Mucosa of stomach (tissue), 1 donor: ENCODE results near the gene PROB1.

Experiments used
- H3K27me3 ChIP-seq: one replicate; pipeline ENCODE4 v1.7.0; 2013; ENCODE audit warnings: mild to moderate bottlenecking, low read length; ENCODE audit not compliant: control insufficient read depth, insufficient read depth
- H3K36me3 ChIP-seq: one replicate; pipeline ENCODE4 v1.7.0; 2013; ENCODE audit warnings: low read length; ENCODE audit not compliant: control insufficient read depth, insufficient read depth
- H3K4me1 ChIP-seq: one replicate; pipeline ENCODE4 v1.7.0; 2013; ENCODE audit warnings: mild to moderate bottlenecking, low read length; ENCODE audit not compliant: control insufficient read depth, insufficient read depth
- H3K4me3 ChIP-seq: one replicate; pipeline ENCODE4 v1.7.0; 2013; ENCODE audit warnings: low read length
- H3K9ac ChIP-seq: one replicate; pipeline ENCODE4 v1.7.0; 2013; ENCODE audit warnings: mild to moderate bottlenecking, low read length, moderate library complexity
- H3K9me3 ChIP-seq: one replicate; pipeline ENCODE4 v1.7.0; 2013; ENCODE audit warnings: mild to moderate bottlenecking, low read length, moderate library complexity; ENCODE audit not compliant: control insufficient read depth
- donor health status: Pancreatic carcinoma.

The PROB1 gene

DNA sequence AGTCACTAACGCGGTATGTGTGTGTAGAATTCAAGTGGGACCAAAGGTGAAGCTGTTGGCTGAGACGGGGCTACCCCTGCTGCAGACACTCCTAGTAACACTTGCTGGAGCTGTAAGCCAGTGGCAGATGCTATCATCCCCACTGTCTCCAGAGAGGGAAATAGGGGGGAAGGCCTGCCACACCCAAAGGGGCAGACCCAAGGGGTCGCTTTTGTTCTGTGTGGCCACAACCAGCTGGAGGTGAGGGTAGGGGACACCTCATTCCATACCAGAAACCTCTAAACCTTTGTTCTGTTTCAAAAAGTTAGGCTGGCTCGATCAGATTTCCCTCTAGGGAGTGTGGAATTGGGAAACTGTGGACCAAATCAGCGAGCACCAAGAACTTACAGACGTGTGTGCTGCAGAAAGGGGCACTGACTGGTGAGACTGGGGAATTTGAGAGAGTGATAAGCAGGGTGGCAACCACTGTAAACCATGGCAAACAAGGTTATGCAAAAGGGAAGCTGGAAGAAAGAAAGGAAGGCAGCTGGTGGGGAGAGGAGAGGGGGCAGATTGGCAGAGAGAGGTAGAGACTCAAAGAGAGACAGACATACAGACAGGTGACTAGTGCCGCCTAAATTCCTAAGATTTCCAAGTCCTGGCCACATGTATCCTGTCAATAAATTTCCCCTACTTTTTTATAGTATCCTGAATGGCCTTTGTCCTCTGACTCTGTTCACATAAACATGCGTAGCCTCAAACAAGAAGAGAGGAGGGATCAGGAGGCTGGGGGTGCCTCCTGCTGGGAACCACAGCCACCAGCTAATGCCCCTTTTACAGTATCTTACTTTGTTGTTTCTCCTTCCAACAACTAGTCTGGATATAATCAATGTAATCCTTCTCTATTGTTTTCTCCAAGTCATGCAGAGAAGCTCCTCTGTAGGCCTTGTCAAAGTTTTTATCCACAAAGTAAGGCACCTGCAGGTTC lies 24.6 kb upstream of the PROB1 start:
- Histone ChIP-seq H3K9ac (no peak overlapping the region), H3K9me3 (no peaks in the 10 kb centered on the region), H3K27me3 (no peaks in the 10 kb centered on the region), H3K4me3 (no peak overlapping the region), H3K36me3 (no peaks in the 10 kb centered on the region), H3K4me1 (peaks cover 4% of the 10 kb centered on the region)

DNA sequence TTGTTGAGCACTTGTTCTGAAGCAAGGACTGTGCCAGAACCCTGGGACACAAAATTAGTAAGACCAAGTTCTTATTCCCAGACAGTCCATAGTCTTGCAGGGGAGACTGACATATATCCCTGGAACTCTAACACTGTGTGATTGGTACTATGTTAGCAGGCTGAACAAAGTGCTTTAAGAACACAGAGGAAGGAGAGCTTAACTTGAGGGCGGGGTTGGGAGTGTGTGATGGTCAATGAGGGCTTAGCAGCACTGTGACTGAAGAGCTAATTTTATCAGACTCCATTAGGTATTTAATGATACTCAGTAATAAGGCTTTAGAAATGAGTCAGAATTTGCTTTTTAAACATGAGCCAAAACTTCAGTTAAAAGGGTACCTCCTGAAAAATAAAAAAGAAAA lies 23.9 kb upstream of the PROB1 start:
- H3K36me3 ChIP-seq = no peaks in the 10 kb centered on the region
- H3K4me3 ChIP-seq = no peak overlapping the region
- no peak overlapping the region for H3K9ac ChIP-seq
- H3K9me3 ChIP-seq = no peaks in the 10 kb centered on the region
- peaks cover 4% of the 10 kb centered on the region for H3K4me1 ChIP-seq
- no peaks in the 10 kb centered on the region for H3K27me3 ChIP-seq

DNA sequence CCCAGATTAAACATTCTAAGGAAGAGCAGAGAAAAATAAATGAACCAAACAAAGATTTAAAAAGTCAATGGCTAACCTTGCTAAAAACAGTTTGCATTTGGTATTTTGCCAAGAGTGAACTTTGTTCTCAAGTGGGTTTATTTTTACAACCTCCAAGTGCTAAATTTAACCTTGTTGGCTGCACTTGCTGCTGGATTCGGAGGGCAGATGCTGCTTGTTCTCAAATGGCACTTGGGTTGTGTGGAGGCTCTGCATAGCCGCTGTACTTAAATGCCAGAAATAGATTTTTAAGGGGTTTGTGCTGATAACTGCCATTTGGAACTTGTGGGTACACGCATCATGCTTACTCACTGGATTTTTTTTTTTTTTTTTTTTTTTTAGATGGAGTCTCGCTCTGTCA lies 22.3 kb upstream of the PROB1 start:
- H3K36me3 ChIP-seq = no peaks in the 10 kb centered on the region
- H3K9ac ChIP-seq = no peak overlapping the region
- no peaks in the 10 kb centered on the region for H3K9me3 ChIP-seq
- peaks cover 4% of the 10 kb centered on the region for H3K4me1 ChIP-seq
- H3K4me3 ChIP-seq = no peak overlapping the region
- H3K27me3 ChIP-seq = no peaks in the 10 kb centered on the region

DNA sequence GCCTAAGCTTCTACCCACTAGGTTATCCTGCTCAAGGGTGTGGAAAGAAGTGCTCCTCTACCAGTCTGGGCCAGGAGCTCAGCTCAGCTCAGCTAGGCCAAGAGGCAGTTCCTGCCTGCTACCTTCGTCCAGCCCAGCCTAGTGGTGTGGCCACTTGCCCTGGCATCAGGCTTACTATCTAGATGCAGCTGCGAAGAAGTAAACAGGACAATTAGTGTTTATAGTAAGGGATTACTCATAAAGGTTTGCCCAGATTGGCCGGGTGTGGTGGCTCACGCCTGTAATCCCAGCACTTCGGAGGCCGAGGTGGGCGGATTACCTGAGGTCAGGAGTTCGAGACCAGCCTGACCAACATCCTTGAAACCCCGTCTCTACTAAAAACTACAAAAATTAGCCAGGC lies 21.7 kb upstream of the PROB1 start:
- Histone ChIP-seq H3K36me3 (no peaks in the 10 kb centered on the region), H3K4me3 (no peak overlapping the region), H3K9me3 (no peaks in the 10 kb centered on the region), H3K27me3 (no peaks in the 10 kb centered on the region), H3K9ac (no peak overlapping the region), H3K4me1 (peaks cover 4% of the 10 kb centered on the region)

DNA sequence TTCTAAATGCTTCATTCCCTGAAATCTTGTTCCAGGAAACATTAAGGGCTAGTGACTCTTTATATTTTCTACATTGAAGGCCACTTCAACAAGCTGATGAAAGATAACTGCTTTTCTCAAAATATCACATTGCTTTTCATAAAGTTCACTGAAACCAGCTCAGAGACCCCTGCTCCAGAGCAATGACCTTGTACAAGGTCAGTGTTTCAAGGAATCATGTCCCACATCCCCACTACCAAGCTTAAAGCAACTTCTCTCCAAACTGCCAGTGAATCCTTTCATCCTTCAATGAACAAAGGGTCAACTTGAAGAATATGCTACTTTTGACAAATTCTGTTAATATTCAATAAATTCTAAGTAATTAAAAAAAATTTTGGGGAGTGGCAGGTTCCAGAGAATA lies 21.0 kb upstream of the PROB1 start:
- Histone ChIP-seq H3K27me3 (no peaks in the 10 kb centered on the region), H3K36me3 (no peaks in the 10 kb centered on the region), H3K9ac (no peak overlapping the region), H3K4me1 (peaks cover 4% of the 10 kb centered on the region), H3K4me3 (no peak overlapping the region), H3K9me3 (no peaks in the 10 kb centered on the region)

DNA sequence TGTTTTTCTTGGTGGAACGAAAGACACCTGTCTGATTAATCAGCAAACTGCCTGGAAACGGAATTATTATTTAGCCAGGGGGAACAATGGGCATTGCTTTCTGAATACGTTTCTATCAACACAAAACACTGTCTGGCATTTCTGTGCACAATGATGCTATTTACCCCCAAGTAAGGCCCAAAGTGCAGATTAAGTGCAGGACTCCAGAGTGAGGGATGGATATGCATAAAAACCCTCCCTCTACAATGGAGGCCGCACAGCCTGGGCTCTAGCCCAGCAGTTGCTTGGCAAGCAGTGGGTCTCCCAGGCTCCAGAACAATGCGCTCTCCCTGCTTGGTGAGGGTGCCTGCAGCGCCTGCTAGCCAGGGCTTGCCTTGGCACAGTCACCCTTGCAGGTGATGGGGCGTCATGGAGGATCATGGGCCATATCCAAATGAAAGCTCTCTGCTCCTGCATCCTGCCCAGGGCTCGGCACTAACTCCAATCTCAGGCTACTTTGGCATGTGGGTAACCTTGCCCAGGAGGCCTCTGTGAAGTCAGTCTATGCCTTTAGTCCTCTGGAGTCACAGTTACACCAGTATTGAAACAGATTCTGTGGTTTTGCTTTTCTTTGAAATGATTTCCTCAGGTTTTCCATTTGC lies 20.4 kb upstream of the PROB1 start:
- no peaks in the 10 kb centered on the region for H3K9me3 ChIP-seq
- H3K4me3 ChIP-seq = no peak overlapping the region
- H3K9ac ChIP-seq = no peak overlapping the region
- H3K4me1 ChIP-seq = peaks cover 4% of the 10 kb centered on the region
- no peaks in the 10 kb centered on the region for H3K36me3 ChIP-seq
- H3K27me3 ChIP-seq = no peaks in the 10 kb centered on the region

DNA sequence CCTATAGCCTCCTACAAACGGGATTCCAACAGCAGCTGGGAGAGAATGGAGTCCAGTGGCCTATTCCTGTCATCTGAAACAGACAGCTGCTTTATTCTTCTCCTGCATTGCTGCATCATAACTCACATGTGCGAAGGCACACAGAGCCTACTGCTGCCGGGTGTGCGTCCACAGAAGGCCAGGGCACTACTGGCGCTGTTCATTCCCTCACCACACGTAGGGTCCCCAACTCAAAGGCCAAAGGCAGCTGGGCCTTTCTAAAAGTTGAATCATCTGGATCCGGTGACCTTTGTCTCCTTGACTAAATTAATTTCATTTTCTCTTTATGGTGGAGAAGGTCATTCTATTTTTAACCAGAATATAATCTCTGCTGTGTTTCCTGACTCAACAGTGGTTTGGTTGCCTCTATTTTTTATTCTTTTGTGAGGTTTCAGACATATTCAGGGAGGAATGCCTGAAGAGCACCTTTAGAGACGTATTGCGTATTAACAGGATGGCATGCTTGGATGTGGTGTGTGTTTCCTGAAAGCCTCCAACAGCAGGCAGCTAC lies 19.8 kb upstream of the PROB1 start:
- no peaks in the 10 kb centered on the region for H3K36me3 ChIP-seq
- H3K9ac ChIP-seq = no peak overlapping the region
- no peaks in the 10 kb centered on the region for H3K27me3 ChIP-seq
- no peaks in the 10 kb centered on the region for H3K9me3 ChIP-seq
- no peak overlapping the region for H3K4me3 ChIP-seq
- H3K4me1 ChIP-seq = peaks cover 2% of the 10 kb centered on the region

DNA sequence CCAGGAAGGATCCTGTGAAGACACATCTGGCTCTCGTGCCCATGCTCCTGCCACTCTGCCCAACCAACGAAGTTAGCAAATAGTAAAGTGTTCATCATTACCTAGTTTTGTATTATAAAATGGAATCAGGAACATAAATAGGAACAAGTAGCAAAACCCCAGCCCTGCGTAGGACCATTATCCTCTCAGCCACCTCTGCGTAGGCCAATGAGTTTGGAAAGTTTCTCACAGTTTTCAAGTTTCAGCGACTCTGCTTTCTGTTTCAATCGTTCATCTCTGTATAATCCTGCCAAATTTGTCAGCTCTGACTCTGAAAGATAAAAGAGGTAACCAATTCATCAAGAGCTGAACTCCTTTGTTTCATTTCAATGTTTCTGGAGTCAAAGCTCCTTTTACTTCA lies 19.1 kb upstream of the PROB1 start:
- no peaks in the 10 kb centered on the region for H3K9me3 ChIP-seq
- H3K4me3 ChIP-seq = no peak overlapping the region
- no peaks in the 10 kb centered on the region for H3K36me3 ChIP-seq
- no peak overlapping the region for H3K9ac ChIP-seq
- H3K27me3 ChIP-seq = no peaks in the 10 kb centered on the region
- H3K4me1 ChIP-seq = no peaks in the 10 kb centered on the region

DNA sequence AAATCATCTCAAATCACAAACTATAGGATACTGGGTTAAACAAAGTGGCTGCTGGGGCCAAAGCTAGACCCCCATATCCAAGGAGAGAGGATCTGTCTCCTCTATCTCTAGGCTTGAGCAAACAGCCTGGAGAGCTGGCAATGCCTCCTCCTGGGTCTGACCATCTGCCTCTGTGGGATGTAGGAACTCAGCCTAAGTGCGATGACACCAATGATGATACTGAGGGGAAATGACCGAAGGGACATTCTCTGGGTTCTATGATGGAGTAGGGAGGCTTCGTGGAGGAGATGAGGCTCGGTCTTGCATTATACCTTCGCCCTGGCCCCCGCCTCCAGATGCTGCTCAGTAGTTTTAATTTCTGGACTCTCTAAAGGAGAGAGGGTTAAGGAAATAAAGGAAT lies 18.2 kb upstream of the PROB1 start:
- Histone ChIP-seq H3K9me3 (no peaks in the 10 kb centered on the region), H3K36me3 (no peaks in the 10 kb centered on the region), H3K4me1 (no peaks in the 10 kb centered on the region), H3K9ac (no peak overlapping the region), H3K4me3 (no peak overlapping the region), H3K27me3 (no peaks in the 10 kb centered on the region)

DNA sequence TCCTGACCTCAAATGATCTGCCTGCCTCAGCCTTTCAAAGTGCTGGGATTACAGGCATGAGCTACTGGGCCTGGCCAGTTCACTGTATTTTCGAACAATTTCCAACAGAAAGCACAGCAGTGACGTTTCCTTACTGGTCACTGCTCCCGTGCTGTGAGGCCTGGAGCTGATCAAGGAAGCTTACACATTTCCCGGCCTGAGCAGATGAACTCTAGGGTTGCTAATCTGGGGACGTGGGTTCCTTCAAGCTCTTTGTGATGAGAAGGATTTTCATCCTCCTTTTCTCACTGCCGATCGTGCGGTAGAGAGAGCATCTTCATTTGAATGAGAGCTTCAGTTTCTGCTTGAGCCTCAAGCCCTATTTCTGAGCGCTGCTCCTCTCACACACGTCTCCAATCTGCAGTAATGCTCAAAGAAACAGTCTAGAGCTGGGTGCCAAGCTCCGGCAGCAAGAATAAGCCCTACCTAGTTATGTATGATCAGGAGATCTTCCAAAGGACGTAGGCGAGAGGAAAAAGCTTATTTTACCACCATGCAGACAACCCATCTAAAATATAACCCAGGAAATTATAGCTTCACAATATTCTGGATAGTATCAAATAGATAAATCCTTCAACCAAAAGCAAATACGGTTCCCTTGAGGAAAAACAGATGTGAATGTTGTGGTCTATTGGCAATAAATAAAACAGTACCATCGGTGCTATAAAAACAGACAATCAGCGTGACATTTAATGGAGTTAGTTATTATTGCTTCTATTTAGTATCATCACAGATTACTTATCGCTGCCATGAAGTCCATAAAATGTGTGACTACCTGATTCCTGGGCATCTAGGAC lies 16.3 kb upstream of the PROB1 start:
- no peaks in the 10 kb centered on the region for H3K27me3 ChIP-seq
- no peaks in the 10 kb centered on the region for H3K9me3 ChIP-seq
- no peaks in the 10 kb centered on the region for H3K36me3 ChIP-seq
- H3K9ac ChIP-seq = no peak overlapping the region
- no peak overlapping the region for H3K4me3 ChIP-seq
- no peaks in the 10 kb centered on the region for H3K4me1 ChIP-seq

DNA sequence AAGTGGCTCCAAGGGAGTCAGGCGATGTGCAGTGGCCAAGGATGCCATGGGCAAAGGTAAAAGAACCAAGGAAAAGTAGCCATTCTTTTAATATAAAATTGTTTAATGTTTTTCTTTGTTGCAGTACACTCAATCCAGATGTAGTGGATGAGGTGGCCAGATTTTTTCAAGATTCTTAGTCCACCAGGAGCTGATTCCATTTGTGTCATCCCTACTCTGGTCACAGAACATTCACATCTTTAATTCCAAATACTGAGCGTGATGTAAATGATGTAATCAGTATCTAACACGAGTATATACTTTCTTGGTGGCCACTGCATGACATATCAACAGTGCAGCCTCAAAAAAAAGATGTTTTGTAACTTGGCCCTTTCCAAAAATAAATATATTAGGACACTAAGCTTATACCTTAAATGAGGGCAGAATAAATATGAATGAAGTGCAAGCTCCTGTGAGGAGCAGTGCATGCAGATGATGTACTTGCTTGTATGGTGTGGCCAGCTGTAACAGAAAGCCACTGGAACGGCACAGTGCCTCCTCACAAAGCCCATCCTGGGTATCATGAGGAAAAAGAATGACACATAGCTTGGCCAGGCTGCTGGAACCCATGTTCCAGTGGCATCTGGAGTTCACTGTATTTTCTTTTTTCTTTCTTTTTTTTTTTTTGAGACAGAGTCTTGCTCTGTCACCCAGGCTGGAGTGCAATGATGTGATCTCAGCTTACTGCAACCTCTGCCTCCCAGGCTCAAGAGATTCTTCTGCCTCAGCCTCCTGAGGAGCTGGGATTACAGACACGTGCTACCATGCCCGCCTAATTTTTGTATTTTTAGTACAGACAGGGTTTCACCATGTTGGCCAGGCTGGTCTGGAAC lies 15.5 kb upstream of the PROB1 start:
- H3K36me3 ChIP-seq = no peaks in the 10 kb centered on the region
- no peaks in the 10 kb centered on the region for H3K27me3 ChIP-seq
- no peak overlapping the region for H3K4me3 ChIP-seq
- no peaks in the 10 kb centered on the region for H3K4me1 ChIP-seq
- H3K9me3 ChIP-seq = no peaks in the 10 kb centered on the region
- H3K9ac ChIP-seq = no peak overlapping the region
